GM12878 (cell line): ENCODE results near the gene CRTC1. TPM values are rescaled to one million over a fixed set of nuclear protein-coding genes. Genes with fewer than 3 reads are reported as not detected.
A peak's percentile ranks its signal among the peaks of the same experiment; 100 is the strongest.

Source experiments
- ATAC-seq: fragments of 200-7000 bp; cut with Tn5 transposase; 3 replicates; pipeline ENCODE4 v1.9.1; 2020; ENCODE audit warnings: mild to moderate bottlenecking, moderate library complexity
- BruUV-seq: library from RNA; stranded (reverse); fragments of 400-500 nt; replicated peaks from 2 replicates; lab custom pipeline; 2021; lab: Mats Ljungman, UMichigan
- CTCF ChIA-PET: fragments of 300-600 bp; sonication (Branson Sonifier 250); formaldehyde crosslinking; extraction: SDS; loops from one replicate; lab custom pipeline; 2021; ENCODE audit warnings: inconsistent platforms; lab: Yijun Ruan, JAX
- POLR2A ChIA-PET: fragments of 350-600 bp; formaldehyde crosslinking; extraction: SDS; loops from one replicate; lab custom pipeline; 2021; ENCODE audit warnings: inconsistent platforms; lab: Charles Lee
- RAD21 ChIA-PET: fragments of 300-600 bp; sonication (Branson Sonifier 250); formaldehyde crosslinking; loops from one replicate; lab custom pipeline; 2023; ENCODE audit warnings: antibody characterized with exemption; ENCODE audit not compliant: unreplicated experiment; lab: Charles Lee
- SMC1A ChIA-PET: fragments of 300-600 bp; sonication (Branson Sonifier 250); formaldehyde crosslinking; loops from one replicate; lab custom pipeline; 2023; ENCODE audit not compliant: unreplicated experiment, uncharacterized antibody; lab: Charles Lee
- DNase-seq: peaks from one replicate; pipeline ENCODE4 v3.0.0-alpha.2; 2011; ENCODE audit warnings: low read depth, low spot score
- FAIRE-seq: peaks from 3 replicates; lab custom pipeline; 2011; peaks lifted over from hg19 to GRCh38; lab: Jason Lieb, UNC
- H2AFZ ChIP-seq: 2 replicates; pipeline ENCODE4 v1.6.0; 2011; ENCODE audit warnings: low read depth, low read length, control low read depth; ENCODE audit not compliant: control insufficient read depth
- H3K27ac ChIP-seq: 2 replicates; pipeline ENCODE4 v1.5.1; 2011; ENCODE audit warnings: control low read depth; ENCODE audit not compliant: control insufficient read depth, insufficient read depth
- H3K27me3 ChIP-seq, 2 experiments: replicated peaks in 1 of 2; 2 replicates each; pipeline versions ENCODE4 v1.6.0 to v1.6.1; 2011; ENCODE audit warnings: low read length in 1 of 2; ENCODE audit not compliant: control insufficient read depth in 2 of 2, insufficient read depth in 2 of 2
- H3K36me3 ChIP-seq, 2 experiments: 2 replicates each; pipeline ENCODE4 v1.5.1; 2011; ENCODE audit warnings: low read length in 1 of 2; ENCODE audit not compliant: control insufficient read depth in 2 of 2, insufficient read depth in 2 of 2
- H3K4me1 ChIP-seq: 2 replicates; pipeline ENCODE4 v1.6.1; 2011; ENCODE audit warnings: mild to moderate bottlenecking, low read length, moderate library complexity, mixed read lengths; ENCODE audit not compliant: control insufficient read depth, insufficient read depth
- H3K4me2 ChIP-seq: 2 replicates; pipeline ENCODE4 v1.6.0; 2011; ENCODE audit warnings: control low read depth; ENCODE audit not compliant: control insufficient read depth, insufficient read depth
- H3K4me3 ChIP-seq: fragments of 200-600 bp; sonication (generic); 2 replicates; pipeline ENCODE4 v1.5.1; 2016
- H3K79me2 ChIP-seq: 2 replicates; pipeline ENCODE4 v1.6.0; 2011; ENCODE audit warnings: low read length; ENCODE audit not compliant: control insufficient read depth, insufficient read depth
- H3K9ac ChIP-seq: 2 replicates; pipeline ENCODE4 v1.8.0; 2011; ENCODE audit warnings: low read length, control low read depth, mixed read lengths; ENCODE audit not compliant: control insufficient read depth, insufficient read depth
- H3K9me3 ChIP-seq: replicated peaks from 3 replicates; pipeline ENCODE4 v1.5.1; 2011; ENCODE audit warnings: mild to moderate bottlenecking, low read length; ENCODE audit not compliant: control insufficient read depth, insufficient read depth
- H4K20me1 ChIP-seq: 2 replicates; pipeline ENCODE4 v1.6.0; 2011; ENCODE audit not compliant: control insufficient read depth, insufficient read depth
- BCL11A ChIP-seq: IDR thresholded peaks from 2 replicates; pipeline ENCODE4 v1.6.1; 2011; ENCODE audit warnings: low read depth, low read length
- CEBPB ChIP-seq, 2 experiments: fragments of 150-350 bp in 1 of 2; IDR thresholded peaks; 2 replicates each; pipeline ENCODE4 v1.6.1; 2012 to 2014; ENCODE audit warnings: low read depth in 2 of 2, low read length in 2 of 2, borderline replicate concordance in 1 of 2, inconsistent platforms in 1 of 2
- DPF2 ChIP-seq: fragments of 450-650 bp; IDR thresholded peaks from 2 replicates; pipeline ENCODE4 v1.6.1; 2017; ENCODE audit warnings: mild to moderate bottlenecking
- EZH2 ChIP-seq: IDR thresholded peaks from 2 replicates; pipeline ENCODE4 v1.6.1; 2012; ENCODE audit warnings: low read depth, mild to moderate bottlenecking, control low read depth, inconsistent platforms, low read length, borderline replicate concordance; ENCODE audit not compliant: control insufficient read depth
- MTA3 ChIP-seq: IDR thresholded peaks from 2 replicates; pipeline ENCODE4 v1.6.1; 2012; ENCODE audit warnings: low read length, inconsistent platforms, borderline replicate concordance
- PML ChIP-seq: IDR thresholded peaks from 2 replicates; pipeline ENCODE4 v1.6.1; 2012; ENCODE audit warnings: low read length, inconsistent platforms
- POLR2A ChIP-seq: IDR thresholded peaks from 2 replicates; pipeline ENCODE4 v1.6.1; 2011; ENCODE audit warnings: low read depth, mild to moderate bottlenecking, low read length
- RELA ChIP-seq: fragments of 450-650 bp; IDR thresholded peaks from 2 replicates; pipeline ENCODE4 v1.8.0; 2014; ENCODE audit warnings: borderline replicate concordance; ENCODE audit not compliant: partially characterized antibody
- SIX5 ChIP-seq: IDR thresholded peaks from 2 replicates; pipeline ENCODE4 v1.6.1; 2011; ENCODE audit warnings: mild to moderate bottlenecking, low read depth, low read length, moderate library complexity; ENCODE audit not compliant: severe bottlenecking
- WGBS: methylation state at CpG from one replicate; pipeline ENCODE4 v1.1.6; 2016; ENCODE audit warnings: low lambda C conversion rate; ENCODE audit not compliant: insufficient replicate concordance, insufficient coverage; ENCODE audit errors: missing lambda C conversion rate; 5-methylcytosine and 5-hydroxymethylcytosine counted together
- in situ Hi-C: fragments of 300-500 bp; cut with MboI; formaldehyde crosslinking; loops from 9 replicates; pipeline ENCODE4 v1.14.3; 2018; ENCODE audit warnings: mixed read lengths
- intact Hi-C: fragments of 100-400 bp; cut with micrococcal nuclease; formaldehyde crosslinking; loops from one replicate; pipeline ENCODE4 v1.14.2; 2022; ENCODE audit not compliant: unreplicated experiment
- polyA plus RNA-seq, 11 experiments: library from polyadenylated mRNA; depleted of rRNA in 4 of 11; unstranded in 6 of 11; stranded (reverse) in 5 of 11; fragments of >200 nt; fragmentation: Nextera tagmentation in 4 of 11; fragmentation: Illumina TruSeq in 1 of 11; extraction: Ambion mirVana in 4 of 11; extraction: Trizol in 1 of 11; gene quantifications; 1 replicate in 1 of 11; 2 replicates in 10 of 11; pipeline versions ENCODE4 v1.2.1 to v1.2.3, GENCODE V29; 2011 to 2016; ENCODE audit warnings: inconsistent platforms in 2 of 11, missing spikeins in 2 of 11, low read depth in 1 of 11
- total RNA-seq, 4 experiments: library from RNA; depleted of rRNA in 3 of 4; stranded (reverse); fragments of >200 nt in 3 of 4; fragmentation: Illumina TruSeq in 1 of 4; extraction: Trizol in 1 of 4; gene quantifications; 2 replicates each; pipeline versions ENCODE4 v1.2.1 to v1.2.3, GENCODE V29; 2013 to 2021
- TF ChIP-seq, protein P1 (sequence below): fragments of 450-650 bp; IDR thresholded peaks from 2 replicates; pipeline ENCODE4 v1.6.1; 2016; ENCODE audit warnings: mild to moderate bottlenecking, moderate library complexity, borderline replicate concordance
- TF ChIP-seq, protein P2 (sequence below): IDR thresholded peaks from 2 replicates; pipeline ENCODE4 v1.6.1; 2011; ENCODE audit warnings: borderline replicate concordance, low read depth, mild to moderate bottlenecking, moderate library complexity, low read length; ENCODE audit not compliant: insufficient read depth, poor library complexity, severe bottlenecking
- TF ChIP-seq, protein P3 (sequence below): IDR thresholded peaks from 2 replicates; pipeline ENCODE4 v1.6.1; 2011; ENCODE audit warnings: mild to moderate bottlenecking, low read depth, low read length, moderate library complexity; ENCODE audit not compliant: insufficient replicate concordance
- TF ChIP-seq, protein P4 (sequence below): IDR thresholded peaks from 2 replicates; pipeline ENCODE4 v1.6.1; 2012; ENCODE audit warnings: low read depth, low read length, improper control_type of control experiment
- TF ChIP-seq, protein P5 (sequence below): fragments of 150-350 bp; IDR thresholded peaks from 2 replicates; pipeline ENCODE4 v1.6.1; 2014; ENCODE audit warnings: mild to moderate bottlenecking, low read depth, low read length

Gene CRTC1
- total and polyA plus RNA-seq, 10 of the 15 experiments (the other 5 are each of a cell fraction or from before 2014, with no cell fraction given) = 0.02 to 4.6 (median 1.1) TPM; not detected in 1

DNA sequence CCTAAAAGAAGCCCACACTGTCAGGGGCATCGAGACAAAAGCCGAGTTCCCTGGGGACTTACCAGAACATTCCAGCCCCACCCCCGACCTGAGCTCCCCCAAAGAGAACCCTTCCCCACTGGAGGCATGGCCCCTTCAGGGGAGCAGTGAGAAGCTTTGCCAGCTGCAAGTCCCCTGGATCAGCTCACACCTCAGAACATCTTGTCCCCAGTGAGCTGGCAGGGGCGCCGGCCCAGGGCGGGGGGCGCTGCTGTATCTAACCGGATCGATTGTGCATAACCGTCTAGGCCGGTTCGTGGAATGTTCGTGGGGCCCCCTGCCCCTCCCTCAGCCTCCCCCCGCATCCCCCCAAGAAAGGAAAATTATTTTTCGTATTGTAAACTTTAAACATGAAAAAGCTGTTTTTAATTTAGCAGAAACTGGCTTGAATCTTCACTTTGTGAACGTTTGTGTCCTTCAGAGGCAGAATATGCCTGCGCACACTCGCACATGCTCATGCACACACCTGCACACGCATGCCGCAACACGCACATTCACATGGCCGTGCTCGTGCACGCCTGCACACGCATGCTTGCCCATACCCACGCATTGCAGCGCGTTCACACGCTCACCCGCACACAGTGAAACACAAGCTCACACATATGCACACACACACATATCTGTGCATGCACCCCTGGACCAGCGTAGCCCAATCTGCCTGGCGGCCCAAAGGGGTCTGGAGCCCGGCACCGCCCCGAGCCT is 12.0 kb upstream of the CRTC1 start:
- peaks cover 0 to 10% of the 10 kb centered on the region in 2 experiments; a peak in 2 of 4 replicates for H3K36me3 ChIP-seq
- POLR2A ChIA-PET = no interaction called here
- no TSS peak for BruUV-seq
- CTCF ChIA-PET = interaction anchor here (0.6 to 1.3 kb wide), 2 partner anchors 78 to 125 kb away, joined by 3 read pairs; no protein-coding TSS in a partner anchor
- WGBS = 86% methylated on average over 35 of the region's 35 CpGs
- H3K79me2 ChIP-seq = no peaks in the 10 kb centered on the region
- RAD21 ChIA-PET = interaction anchor here (0.6 to 0.9 kb wide), 4 partner anchors 151 to 510 kb away, joined by 3 to 4 read pairs (median 4); no protein-coding TSS in a partner anchor
- no peaks in the 10 kb centered on the region for H3K27me3 ChIP-seq
- ATAC-seq = no peak
- H4K20me1 ChIP-seq = no peaks in the 10 kb centered on the region
- SMC1A ChIA-PET = no interaction called here
- H3K4me3 ChIP-seq = no peak overlapping the region
- intact Hi-C loops (no loop called here), in situ Hi-C loops (loop anchor here (10.0 kb wide), 1 partner anchor 217 kb away; no protein-coding TSS in a partner anchor)
- H3K27ac ChIP-seq = no peak overlapping the region
- H3K4me2 ChIP-seq = no peak overlapping the region
- DNase-seq = no peak
- H3K9ac ChIP-seq = no peak overlapping the region
- no peaks in the 10 kb centered on the region for H3K9me3 ChIP-seq
- FAIRE-seq = no peak
- no peaks in the 10 kb centered on the region for H3K4me1 ChIP-seq
- no peak overlapping the region for H2AFZ ChIP-seq
- TF ChIP-seq MTA3 (no peak), POLR2A (peak; percentile 47; the same call in 1 of the 2 replicates), EZH2 (no peak), CEBPB (IDR thresholded peaks at IDR 0.05; ENCODE audit: borderline replicate concordance in 1 of 2, low read depth in 2 of 2, low read length in 2 of 2) (no peak), RELA (no peak), DPF2 (no peak), SIX5 (no peak), PML (no peak), BCL11A (no peak)
- TF ChIP-seq, protein P1, sequence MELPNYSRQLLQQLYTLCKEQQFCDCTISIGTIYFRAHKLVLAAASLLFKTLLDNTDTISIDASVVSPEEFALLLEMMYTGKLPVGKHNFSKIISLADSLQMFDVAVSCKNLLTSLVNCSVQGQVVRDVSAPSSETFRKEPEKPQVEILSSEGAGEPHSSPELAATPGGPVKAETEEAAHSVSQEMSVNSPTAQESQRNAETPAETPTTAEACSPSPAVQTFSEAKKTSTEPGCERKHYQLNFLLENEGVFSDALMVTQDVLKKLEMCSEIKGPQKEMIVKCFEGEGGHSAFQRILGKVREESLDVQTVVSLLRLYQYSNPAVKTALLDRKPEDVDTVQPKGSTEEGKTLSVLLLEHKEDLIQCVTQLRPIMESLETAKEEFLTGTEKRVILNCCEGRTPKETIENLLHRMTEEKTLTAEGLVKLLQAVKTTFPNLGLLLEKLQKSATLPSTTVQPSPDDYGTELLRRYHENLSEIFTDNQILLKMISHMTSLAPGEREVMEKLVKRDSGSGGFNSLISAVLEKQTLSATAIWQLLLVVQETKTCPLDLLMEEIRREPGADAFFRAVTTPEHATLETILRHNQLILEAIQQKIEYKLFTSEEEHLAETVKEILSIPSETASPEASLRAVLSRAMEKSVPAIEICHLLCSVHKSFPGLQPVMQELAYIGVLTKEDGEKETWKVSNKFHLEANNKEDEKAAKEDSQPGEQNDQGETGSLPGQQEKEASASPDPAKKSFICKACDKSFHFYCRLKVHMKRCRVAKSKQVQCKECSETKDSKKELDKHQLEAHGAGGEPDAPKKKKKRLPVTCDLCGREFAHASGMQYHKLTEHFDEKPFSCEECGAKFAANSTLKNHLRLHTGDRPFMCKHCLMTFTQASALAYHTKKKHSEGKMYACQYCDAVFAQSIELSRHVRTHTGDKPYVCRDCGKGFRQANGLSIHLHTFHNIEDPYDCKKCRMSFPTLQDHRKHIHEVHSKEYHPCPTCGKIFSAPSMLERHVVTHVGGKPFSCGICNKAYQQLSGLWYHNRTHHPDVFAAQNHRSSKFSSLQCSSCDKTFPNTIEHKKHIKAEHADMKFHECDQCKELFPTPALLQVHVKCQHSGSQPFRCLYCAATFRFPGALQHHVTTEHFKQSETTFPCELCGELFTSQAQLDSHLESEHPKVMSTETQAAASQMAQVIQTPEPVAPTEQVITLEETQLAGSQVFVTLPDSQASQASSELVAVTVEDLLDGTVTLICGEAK = no peak
- TF ChIP-seq, protein P2, sequence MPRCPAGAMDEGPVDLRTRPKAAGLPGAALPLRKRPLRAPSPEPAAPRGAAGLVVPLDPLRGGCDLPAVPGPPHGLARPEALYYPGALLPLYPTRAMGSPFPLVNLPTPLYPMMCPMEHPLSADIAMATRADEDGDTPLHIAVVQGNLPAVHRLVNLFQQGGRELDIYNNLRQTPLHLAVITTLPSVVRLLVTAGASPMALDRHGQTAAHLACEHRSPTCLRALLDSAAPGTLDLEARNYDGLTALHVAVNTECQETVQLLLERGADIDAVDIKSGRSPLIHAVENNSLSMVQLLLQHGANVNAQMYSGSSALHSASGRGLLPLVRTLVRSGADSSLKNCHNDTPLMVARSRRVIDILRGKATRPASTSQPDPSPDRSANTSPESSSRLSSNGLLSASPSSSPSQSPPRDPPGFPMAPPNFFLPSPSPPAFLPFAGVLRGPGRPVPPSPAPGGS = peak; percentile 90
- TF ChIP-seq, protein P3, sequence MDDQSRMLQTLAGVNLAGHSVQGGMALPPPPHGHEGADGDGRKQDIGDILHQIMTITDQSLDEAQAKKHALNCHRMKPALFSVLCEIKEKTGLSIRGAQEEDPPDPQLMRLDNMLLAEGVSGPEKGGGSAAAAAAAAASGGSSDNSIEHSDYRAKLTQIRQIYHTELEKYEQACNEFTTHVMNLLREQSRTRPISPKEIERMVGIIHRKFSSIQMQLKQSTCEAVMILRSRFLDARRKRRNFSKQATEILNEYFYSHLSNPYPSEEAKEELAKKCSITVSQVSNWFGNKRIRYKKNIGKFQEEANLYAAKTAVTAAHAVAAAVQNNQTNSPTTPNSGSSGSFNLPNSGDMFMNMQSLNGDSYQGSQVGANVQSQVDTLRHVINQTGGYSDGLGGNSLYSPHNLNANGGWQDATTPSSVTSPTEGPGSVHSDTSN = peak; percentile 20
- TF ChIP-seq, protein P4, sequence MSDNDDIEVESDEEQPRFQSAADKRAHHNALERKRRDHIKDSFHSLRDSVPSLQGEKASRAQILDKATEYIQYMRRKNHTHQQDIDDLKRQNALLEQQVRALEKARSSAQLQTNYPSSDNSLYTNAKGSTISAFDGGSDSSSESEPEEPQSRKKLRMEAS = no peak
- TF ChIP-seq, protein P5, sequence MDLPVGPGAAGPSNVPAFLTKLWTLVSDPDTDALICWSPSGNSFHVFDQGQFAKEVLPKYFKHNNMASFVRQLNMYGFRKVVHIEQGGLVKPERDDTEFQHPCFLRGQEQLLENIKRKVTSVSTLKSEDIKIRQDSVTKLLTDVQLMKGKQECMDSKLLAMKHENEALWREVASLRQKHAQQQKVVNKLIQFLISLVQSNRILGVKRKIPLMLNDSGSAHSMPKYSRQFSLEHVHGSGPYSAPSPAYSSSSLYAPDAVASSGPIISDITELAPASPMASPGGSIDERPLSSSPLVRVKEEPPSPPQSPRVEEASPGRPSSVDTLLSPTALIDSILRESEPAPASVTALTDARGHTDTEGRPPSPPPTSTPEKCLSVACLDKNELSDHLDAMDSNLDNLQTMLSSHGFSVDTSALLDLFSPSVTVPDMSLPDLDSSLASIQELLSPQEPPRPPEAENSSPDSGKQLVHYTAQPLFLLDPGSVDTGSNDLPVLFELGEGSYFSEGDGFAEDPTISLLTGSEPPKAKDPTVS = no peak
